Neural cell (in vitro differentiated cells): ENCODE data around the gene OR2F1. TPM values are rescaled to one million over a fixed set of nuclear protein-coding genes. Genes with fewer than 3 reads are reported as not detected.

Experiments
- H2AFZ ChIP-seq: fragments of 200-600, 300-800 bp; sonication (generic), shearing (Covaris generic); 2 replicates; pipeline ENCODE4 v1.6.0; 2014; ENCODE audit warnings: low read depth, mild to moderate bottlenecking, antibody characterized with exemption, low read length, moderate library complexity
- H3F3A ChIP-seq: fragments of 200-600 bp; shearing (Covaris generic); 2 replicates; pipeline ENCODE4 v1.6.1; 2016; ENCODE audit warnings: mild to moderate bottlenecking, moderate library complexity, mixed read lengths, antibody characterized with exemption, low read length; ENCODE audit not compliant: insufficient read depth, poor library complexity, severe bottlenecking
- H3K27ac ChIP-seq: fragments of 200-600, 300-800 bp; sonication (generic), shearing (Covaris generic); 2 replicates; pipeline ENCODE4 v1.5.1; 2014; ENCODE audit warnings: mild to moderate bottlenecking, low read length, moderate library complexity
- H3K27me3 ChIP-seq: fragments of 300-800, 200-600 bp; sonication (generic), shearing (Covaris generic); 2 replicates; pipeline ENCODE4 v1.6.0; 2014; ENCODE audit warnings: mild to moderate bottlenecking, low read depth, low read length, moderate library complexity; ENCODE audit not compliant: insufficient read depth
- H3K36me3 ChIP-seq: fragments of 300-800, 200-600 bp; sonication (generic), shearing (Covaris generic); 2 replicates; pipeline ENCODE4 v1.5.1; 2014; ENCODE audit warnings: mild to moderate bottlenecking, antibody characterized with exemption, low read length, moderate library complexity; ENCODE audit not compliant: insufficient read depth
- H3K4me2 ChIP-seq: fragments of 300-800, 200-600 bp; sonication (generic), shearing (Covaris generic); 2 replicates; pipeline ENCODE4 v1.6.0; 2014; ENCODE audit warnings: mild to moderate bottlenecking, low read length
- H3K4me3 ChIP-seq: fragments of 300-800, 200-600 bp; sonication (generic), shearing (Covaris generic); 2 replicates; pipeline ENCODE4 v1.5.1; 2014; ENCODE audit warnings: mild to moderate bottlenecking, low read length, moderate library complexity
- H3K79me2 ChIP-seq: fragments of 200-600 bp; shearing (Covaris generic); replicated peaks from 2 replicates; pipeline ENCODE4 v1.6.0; 2014; ENCODE audit warnings: mild to moderate bottlenecking, low read length, moderate library complexity; ENCODE audit not compliant: insufficient read depth
- H3K9ac ChIP-seq: fragments of 300-800, 200-600 bp; sonication (generic), shearing (Covaris generic); 2 replicates; pipeline ENCODE4 v1.6.1; 2016; ENCODE audit warnings: mild to moderate bottlenecking, low read length, mixed read lengths
- H3K9me2 ChIP-seq: fragments of 200-600 bp; shearing (Covaris generic); 2 replicates; pipeline ENCODE4 v1.6.1; 2016; ENCODE audit warnings: mild to moderate bottlenecking, low read length, mixed read lengths; ENCODE audit not compliant: insufficient read depth
- H3K9me3 ChIP-seq: fragments of 200-600, 300-800 bp; sonication (generic), shearing (Covaris generic); 2 replicates; pipeline ENCODE4 v1.6.1; 2016; ENCODE audit warnings: mild to moderate bottlenecking, mixed run types, low read length, moderate library complexity, mixed read lengths
- H4K20me1 ChIP-seq: fragments of 200-600 bp; shearing (Covaris generic); 2 replicates; pipeline ENCODE4 v1.6.1; 2016; ENCODE audit warnings: mild to moderate bottlenecking, mixed run types; ENCODE audit not compliant: insufficient read depth
- EP300 ChIP-seq: fragments of 450-650 bp; conservative IDR thresholded peaks from 2 replicates; pipeline ENCODE4 v1.6.1; 2014; ENCODE audit warnings: antibody characterized with exemption, mild to moderate bottlenecking, moderate library complexity; ENCODE audit not compliant: poor library complexity, severe bottlenecking
- EZH2 ChIP-seq: fragments of 200-600, 300-800 bp; shearing (Covaris generic), sonication (generic); IDR thresholded peaks from 2 replicates; pipeline ENCODE4 v1.6.1; 2014; ENCODE audit warnings: antibody characterized with exemption, low read length, borderline replicate concordance, mild to moderate bottlenecking; ENCODE audit not compliant: insufficient read depth, poor library complexity, severe bottlenecking
- MXI1 ChIP-seq: fragments of 450-650 bp; conservative IDR thresholded peaks from 2 replicates; pipeline ENCODE4 v1.6.1; 2014; ENCODE audit warnings: antibody characterized with exemption, mild to moderate bottlenecking; ENCODE audit not compliant: poor library complexity, severe bottlenecking
- POLR2AphosphoS5 ChIP-seq: IDR thresholded peaks from 2 replicates; pipeline ENCODE4 v1.6.1; 2012
- RAD21 ChIP-seq: fragments of 450-650 bp; conservative IDR thresholded peaks from 2 replicates; pipeline ENCODE4 v1.6.1; 2014; ENCODE audit warnings: antibody characterized with exemption, mild to moderate bottlenecking, moderate library complexity
- SMC3 ChIP-seq: fragments of 450-650 bp; conservative IDR thresholded peaks from 2 replicates; pipeline ENCODE4 v1.6.1; 2014; ENCODE audit warnings: antibody characterized with exemption, mild to moderate bottlenecking, moderate library complexity; ENCODE audit not compliant: poor library complexity
- TAF1 ChIP-seq: IDR thresholded peaks from 2 replicates; pipeline ENCODE4 v1.6.1; 2012; ENCODE audit warnings: low read depth
- polyA plus RNA-seq: library from polyadenylated mRNA; depleted of rRNA; stranded (reverse); fragments of >200 nt; gene quantifications from 2 replicates; pipeline ENCODE4 v1.2.3, GENCODE V29; 2014
- TF ChIP-seq, protein P1 (sequence below): IDR thresholded peaks from 2 replicates; pipeline ENCODE4 v1.6.1; 2012; ENCODE audit warnings: borderline replicate concordance
- TF ChIP-seq, protein P2 (sequence below): fragments of 450-650 bp; IDR thresholded peaks from 2 replicates; pipeline ENCODE4 v1.5.1; 2014; ENCODE audit warnings: antibody characterized with exemption, mild to moderate bottlenecking, moderate library complexity; ENCODE audit not compliant: poor library complexity, severe bottlenecking

OR2F1 gene
- polyA plus RNA-seq, 1 donor from 2014 or later = not detected

DNA sequence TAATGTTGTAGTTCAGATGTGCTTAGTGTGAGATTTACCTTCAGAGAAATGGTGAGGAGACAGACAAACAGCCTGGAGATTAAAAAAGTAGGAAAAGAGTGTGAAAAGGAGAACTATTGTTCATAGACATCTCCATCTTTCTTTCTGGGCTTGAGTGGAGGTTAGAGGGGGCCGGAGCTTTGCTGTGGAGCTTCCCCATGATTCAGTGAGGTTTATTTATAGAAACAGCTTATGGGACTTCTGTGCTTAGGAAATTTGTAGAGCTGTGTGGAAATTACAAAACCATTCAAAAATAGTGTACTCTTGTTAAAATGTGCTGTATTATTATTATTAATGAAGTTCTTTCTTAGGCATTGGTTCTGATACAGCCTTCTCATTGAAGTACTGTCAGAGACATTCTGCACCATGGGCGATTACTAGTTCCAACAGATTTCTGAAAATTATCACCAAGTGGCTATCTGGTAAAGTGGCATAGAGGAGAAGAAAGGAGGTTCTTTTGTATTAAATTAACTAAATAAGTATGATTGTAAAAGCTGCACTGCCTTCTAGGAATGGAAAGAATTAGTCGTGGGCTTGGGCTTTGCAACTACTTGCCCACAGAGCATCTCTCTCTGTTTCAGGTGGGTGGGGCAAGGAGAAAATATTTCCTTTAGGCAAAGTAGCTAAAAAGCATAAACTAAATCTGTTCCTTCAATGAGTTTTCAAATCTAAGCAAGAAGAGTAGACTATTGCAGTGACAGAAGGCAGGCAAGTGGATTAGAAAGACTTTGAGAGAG lies 44.0 kb upstream of the OR2F1 start:
- Histone ChIP-seq H3F3A (no peaks in the 10 kb centered on the region), H3K9me2 (no peaks in the 10 kb centered on the region), H3K4me3 (no peak overlapping the region), H2AFZ (no peak overlapping the region), H3K9ac (no peak overlapping the region), H3K79me2 (no peaks in the 10 kb centered on the region), H3K9me3 (no peaks in the 10 kb centered on the region), H3K4me2 (no peak overlapping the region), H4K20me1 (no peaks in the 10 kb centered on the region), H3K27me3 (peaks cover 15% of the 10 kb centered on the region), H3K27ac (no peak overlapping the region), H3K36me3 (no peaks in the 10 kb centered on the region)
- TF ChIP-seq MXI1 (no peak), POLR2AphosphoS5 (no peak), RAD21 (no peak)

DNA sequence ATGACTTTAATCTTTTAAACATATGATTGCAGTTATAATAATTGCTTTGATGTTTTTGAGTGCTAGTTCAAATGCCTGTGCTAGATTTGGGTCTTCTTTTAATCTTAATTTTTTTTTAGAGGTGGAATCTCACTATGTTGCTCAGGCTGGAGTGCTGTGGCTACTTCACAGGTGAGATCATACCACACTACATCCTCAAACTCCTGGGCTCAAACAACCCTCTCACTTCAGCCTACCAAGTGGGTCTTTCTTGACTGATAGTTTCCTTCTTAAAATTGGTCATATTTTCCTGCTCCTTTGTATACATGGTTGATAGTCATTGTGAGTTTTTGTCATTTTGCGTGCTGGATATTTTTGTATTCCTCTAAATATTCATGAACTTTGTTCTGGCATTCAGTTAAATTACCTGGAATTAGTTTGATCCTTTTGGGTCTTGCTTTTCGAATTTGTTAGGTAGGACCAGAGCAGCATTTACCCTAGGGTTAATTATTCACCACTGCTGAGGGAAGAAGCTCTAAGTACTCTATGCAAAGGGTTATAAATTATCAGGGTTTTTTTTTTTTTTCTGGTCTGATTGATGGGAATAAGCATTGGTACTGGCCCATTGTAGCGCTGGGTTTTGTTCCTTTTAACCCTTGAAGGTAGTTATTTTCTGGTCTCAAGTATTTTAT lies 40.6 kb upstream of the OR2F1 start:
- Histone ChIP-seq H3K4me2 (no peak overlapping the region), H3K9me2 (no peaks in the 10 kb centered on the region), H4K20me1 (no peaks in the 10 kb centered on the region), H3F3A (no peaks in the 10 kb centered on the region), H3K79me2 (no peaks in the 10 kb centered on the region), H3K9ac (no peak overlapping the region), H2AFZ (no peak overlapping the region), H3K9me3 (no peaks in the 10 kb centered on the region), H3K4me3 (no peak overlapping the region), H3K27ac (no peak overlapping the region), H3K36me3 (no peaks in the 10 kb centered on the region), H3K27me3 (peaks cover 4% of the 10 kb centered on the region)
- TF ChIP-seq EP300 = no peak
- TF ChIP-seq, protein P1, sequence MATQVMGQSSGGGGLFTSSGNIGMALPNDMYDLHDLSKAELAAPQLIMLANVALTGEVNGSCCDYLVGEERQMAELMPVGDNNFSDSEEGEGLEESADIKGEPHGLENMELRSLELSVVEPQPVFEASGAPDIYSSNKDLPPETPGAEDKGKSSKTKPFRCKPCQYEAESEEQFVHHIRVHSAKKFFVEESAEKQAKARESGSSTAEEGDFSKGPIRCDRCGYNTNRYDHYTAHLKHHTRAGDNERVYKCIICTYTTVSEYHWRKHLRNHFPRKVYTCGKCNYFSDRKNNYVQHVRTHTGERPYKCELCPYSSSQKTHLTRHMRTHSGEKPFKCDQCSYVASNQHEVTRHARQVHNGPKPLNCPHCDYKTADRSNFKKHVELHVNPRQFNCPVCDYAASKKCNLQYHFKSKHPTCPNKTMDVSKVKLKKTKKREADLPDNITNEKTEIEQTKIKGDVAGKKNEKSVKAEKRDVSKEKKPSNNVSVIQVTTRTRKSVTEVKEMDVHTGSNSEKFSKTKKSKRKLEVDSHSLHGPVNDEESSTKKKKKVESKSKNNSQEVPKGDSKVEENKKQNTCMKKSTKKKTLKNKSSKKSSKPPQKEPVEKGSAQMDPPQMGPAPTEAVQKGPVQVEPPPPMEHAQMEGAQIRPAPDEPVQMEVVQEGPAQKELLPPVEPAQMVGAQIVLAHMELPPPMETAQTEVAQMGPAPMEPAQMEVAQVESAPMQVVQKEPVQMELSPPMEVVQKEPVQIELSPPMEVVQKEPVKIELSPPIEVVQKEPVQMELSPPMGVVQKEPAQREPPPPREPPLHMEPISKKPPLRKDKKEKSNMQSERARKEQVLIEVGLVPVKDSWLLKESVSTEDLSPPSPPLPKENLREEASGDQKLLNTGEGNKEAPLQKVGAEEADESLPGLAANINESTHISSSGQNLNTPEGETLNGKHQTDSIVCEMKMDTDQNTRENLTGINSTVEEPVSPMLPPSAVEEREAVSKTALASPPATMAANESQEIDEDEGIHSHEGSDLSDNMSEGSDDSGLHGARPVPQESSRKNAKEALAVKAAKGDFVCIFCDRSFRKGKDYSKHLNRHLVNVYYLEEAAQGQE = no peak
- TF ChIP-seq EZH2 = no peak
- TF ChIP-seq RAD21 = no peak
- TF ChIP-seq SMC3 = no peak
- TF ChIP-seq TAF1 = no peak
- TF ChIP-seq, protein P2, sequence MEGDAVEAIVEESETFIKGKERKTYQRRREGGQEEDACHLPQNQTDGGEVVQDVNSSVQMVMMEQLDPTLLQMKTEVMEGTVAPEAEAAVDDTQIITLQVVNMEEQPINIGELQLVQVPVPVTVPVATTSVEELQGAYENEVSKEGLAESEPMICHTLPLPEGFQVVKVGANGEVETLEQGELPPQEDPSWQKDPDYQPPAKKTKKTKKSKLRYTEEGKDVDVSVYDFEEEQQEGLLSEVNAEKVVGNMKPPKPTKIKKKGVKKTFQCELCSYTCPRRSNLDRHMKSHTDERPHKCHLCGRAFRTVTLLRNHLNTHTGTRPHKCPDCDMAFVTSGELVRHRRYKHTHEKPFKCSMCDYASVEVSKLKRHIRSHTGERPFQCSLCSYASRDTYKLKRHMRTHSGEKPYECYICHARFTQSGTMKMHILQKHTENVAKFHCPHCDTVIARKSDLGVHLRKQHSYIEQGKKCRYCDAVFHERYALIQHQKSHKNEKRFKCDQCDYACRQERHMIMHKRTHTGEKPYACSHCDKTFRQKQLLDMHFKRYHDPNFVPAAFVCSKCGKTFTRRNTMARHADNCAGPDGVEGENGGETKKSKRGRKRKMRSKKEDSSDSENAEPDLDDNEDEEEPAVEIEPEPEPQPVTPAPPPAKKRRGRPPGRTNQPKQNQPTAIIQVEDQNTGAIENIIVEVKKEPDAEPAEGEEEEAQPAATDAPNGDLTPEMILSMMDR = no peak
- no peak for TF ChIP-seq POLR2AphosphoS5
- no peak for TF ChIP-seq MXI1
